ENCODE measurements around the gene NUDT14. TPM values are rescaled to one million over a fixed set of nuclear protein-coding genes. Genes with fewer than 3 reads are reported as not detected.

The NUDT14 gene
- total RNA-seq, 1 experiment from 2014 or later: 75.3 TPM

DNA sequence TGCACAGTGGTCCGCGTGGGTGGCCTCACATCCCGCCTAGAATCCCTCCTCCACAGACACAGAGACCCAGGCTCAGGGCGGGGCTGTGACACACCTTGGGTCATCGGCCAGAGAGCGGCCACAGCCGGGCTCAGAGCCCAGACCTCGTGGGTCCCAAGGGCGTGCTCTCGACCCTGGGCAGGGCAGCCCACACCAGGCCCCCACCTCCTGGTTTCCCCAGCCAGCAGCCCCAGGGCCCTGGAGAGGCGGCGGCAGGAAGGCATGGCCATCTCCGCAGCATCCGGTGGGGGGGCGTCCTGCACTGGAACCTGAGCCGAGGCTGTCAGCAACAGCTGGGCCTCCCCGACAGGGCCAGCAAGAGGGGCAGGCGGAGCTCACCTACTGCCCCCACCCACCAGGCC, 27.8 kb downstream of the NUDT14 start:
- Histone ChIP-seq H3K4me1 (ENCODE audit: control insufficient read depth, insufficient read depth, low read length) (no peaks in the 10 kb centered on the region), H3K9me3 (ENCODE audit: control insufficient read depth, insufficient read depth, low read depth, low read length) (no peaks in the 10 kb centered on the region), H3K4me3 (ENCODE audit: low read depth in 2 of 2, low read length in 2 of 2) (no peak overlapping the region), H3K36me3 (ENCODE audit: control insufficient read depth, insufficient read depth, low read length) (no peaks in the 10 kb centered on the region), H3K27ac (ENCODE audit: low read length) (no peak overlapping the region), H3K27me3 (ENCODE audit: control insufficient read depth, insufficient read depth, low read length) (no peaks in the 10 kb centered on the region)
- ChIA-PET CTCF (no interaction called here), POLR2A (no interaction called here)
- intact Hi-C loops (cut with micrococcal nuclease; ENCODE audit: unreplicated experiment): no loop called here
- no peak for DNase-seq (ENCODE audit: low read depth, low spot score)
- no TSS peak for BruUV-seq (replicated peaks)
- no peak for ATAC-seq
- TF ChIP-seq, protein P1, sequence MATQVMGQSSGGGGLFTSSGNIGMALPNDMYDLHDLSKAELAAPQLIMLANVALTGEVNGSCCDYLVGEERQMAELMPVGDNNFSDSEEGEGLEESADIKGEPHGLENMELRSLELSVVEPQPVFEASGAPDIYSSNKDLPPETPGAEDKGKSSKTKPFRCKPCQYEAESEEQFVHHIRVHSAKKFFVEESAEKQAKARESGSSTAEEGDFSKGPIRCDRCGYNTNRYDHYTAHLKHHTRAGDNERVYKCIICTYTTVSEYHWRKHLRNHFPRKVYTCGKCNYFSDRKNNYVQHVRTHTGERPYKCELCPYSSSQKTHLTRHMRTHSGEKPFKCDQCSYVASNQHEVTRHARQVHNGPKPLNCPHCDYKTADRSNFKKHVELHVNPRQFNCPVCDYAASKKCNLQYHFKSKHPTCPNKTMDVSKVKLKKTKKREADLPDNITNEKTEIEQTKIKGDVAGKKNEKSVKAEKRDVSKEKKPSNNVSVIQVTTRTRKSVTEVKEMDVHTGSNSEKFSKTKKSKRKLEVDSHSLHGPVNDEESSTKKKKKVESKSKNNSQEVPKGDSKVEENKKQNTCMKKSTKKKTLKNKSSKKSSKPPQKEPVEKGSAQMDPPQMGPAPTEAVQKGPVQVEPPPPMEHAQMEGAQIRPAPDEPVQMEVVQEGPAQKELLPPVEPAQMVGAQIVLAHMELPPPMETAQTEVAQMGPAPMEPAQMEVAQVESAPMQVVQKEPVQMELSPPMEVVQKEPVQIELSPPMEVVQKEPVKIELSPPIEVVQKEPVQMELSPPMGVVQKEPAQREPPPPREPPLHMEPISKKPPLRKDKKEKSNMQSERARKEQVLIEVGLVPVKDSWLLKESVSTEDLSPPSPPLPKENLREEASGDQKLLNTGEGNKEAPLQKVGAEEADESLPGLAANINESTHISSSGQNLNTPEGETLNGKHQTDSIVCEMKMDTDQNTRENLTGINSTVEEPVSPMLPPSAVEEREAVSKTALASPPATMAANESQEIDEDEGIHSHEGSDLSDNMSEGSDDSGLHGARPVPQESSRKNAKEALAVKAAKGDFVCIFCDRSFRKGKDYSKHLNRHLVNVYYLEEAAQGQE (IDR thresholded peaks at IDR 0.05; ENCODE audit: insufficient read depth in 1 of 2, low read depth in 2 of 2, low read length in 1 of 2): no peak
- TF ChIP-seq TCF7L2 (IDR thresholded peaks at IDR 0.05; ENCODE audit: low read depth, low read length) (no peak), SIN3A (IDR thresholded peaks at IDR 0.05; ENCODE audit: borderline replicate concordance, insufficient read depth, low read depth, low read length) (no peak), POLR2AphosphoS5 (IDR thresholded peaks at IDR 0.05; ENCODE audit: low read depth, low read length) (no peak)
- TF ChIP-seq, protein P2, sequence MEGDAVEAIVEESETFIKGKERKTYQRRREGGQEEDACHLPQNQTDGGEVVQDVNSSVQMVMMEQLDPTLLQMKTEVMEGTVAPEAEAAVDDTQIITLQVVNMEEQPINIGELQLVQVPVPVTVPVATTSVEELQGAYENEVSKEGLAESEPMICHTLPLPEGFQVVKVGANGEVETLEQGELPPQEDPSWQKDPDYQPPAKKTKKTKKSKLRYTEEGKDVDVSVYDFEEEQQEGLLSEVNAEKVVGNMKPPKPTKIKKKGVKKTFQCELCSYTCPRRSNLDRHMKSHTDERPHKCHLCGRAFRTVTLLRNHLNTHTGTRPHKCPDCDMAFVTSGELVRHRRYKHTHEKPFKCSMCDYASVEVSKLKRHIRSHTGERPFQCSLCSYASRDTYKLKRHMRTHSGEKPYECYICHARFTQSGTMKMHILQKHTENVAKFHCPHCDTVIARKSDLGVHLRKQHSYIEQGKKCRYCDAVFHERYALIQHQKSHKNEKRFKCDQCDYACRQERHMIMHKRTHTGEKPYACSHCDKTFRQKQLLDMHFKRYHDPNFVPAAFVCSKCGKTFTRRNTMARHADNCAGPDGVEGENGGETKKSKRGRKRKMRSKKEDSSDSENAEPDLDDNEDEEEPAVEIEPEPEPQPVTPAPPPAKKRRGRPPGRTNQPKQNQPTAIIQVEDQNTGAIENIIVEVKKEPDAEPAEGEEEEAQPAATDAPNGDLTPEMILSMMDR (IDR thresholded peaks at IDR 0.05): no peak
- in situ Hi-C loops (cut with HindIII; ENCODE audit: low pct_unique_long_range_greater_than_20kb, low sequenced_read_pairs): no loop called here

DNA sequence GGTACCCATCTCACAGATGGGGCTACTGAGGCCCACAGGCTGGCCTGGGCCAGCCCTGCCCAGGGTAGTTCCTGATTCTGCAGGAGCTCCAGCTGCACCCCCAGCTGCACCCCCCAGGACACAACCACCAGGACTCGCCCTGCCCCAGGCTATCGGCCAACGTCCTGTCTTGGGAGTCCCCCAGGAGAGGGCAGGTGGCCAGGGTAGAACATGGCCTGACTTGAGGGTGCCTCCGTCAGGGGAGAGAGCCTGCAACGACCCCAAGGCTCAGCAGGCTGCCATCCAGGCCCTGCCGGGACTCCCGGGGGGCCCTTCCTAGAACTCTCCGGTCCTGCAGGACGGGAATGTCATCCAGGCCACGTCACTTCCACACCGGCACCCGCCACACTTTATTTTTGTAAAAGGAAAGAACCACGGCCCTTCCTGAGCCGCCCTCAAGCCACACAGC, 28.3 kb downstream of the NUDT14 start:
- no peaks in the 10 kb centered on the region for H3K36me3 ChIP-seq (ENCODE audit: control insufficient read depth, insufficient read depth, low read length)
- DNase-seq (ENCODE audit: low read depth, low spot score) (no peak), ATAC-seq (no peak)
- H3K27me3 ChIP-seq (ENCODE audit: control insufficient read depth, insufficient read depth, low read length): no peaks in the 10 kb centered on the region
- ChIA-PET POLR2A (no interaction called here), CTCF (no interaction called here)
- in situ Hi-C loops (cut with HindIII; ENCODE audit: low pct_unique_long_range_greater_than_20kb, low sequenced_read_pairs) (no loop called here), intact Hi-C loops (cut with micrococcal nuclease; ENCODE audit: unreplicated experiment) (no loop called here)
- no peaks in the 10 kb centered on the region for H3K9me3 ChIP-seq (ENCODE audit: control insufficient read depth, insufficient read depth, low read depth, low read length)
- no peaks in the 10 kb centered on the region for H3K4me1 ChIP-seq (ENCODE audit: control insufficient read depth, insufficient read depth, low read length)
- no TSS peak for BruUV-seq (replicated peaks)
- no peak overlapping the region for H3K4me3 ChIP-seq (ENCODE audit: low read depth in 2 of 2, low read length in 2 of 2)
- TF ChIP-seq SIN3A (IDR thresholded peaks at IDR 0.05; ENCODE audit: borderline replicate concordance, insufficient read depth, low read depth, low read length) (no peak), POLR2AphosphoS5 (IDR thresholded peaks at IDR 0.05; ENCODE audit: low read depth, low read length) (no peak), TCF7L2 (IDR thresholded peaks at IDR 0.05; ENCODE audit: low read depth, low read length) (no peak)
- TF ChIP-seq, protein P2 (IDR thresholded peaks at IDR 0.05): no peak
- TF ChIP-seq, protein P1 (IDR thresholded peaks at IDR 0.05; ENCODE audit: insufficient read depth in 1 of 2, low read depth in 2 of 2, low read length in 1 of 2): no peak
- no peak overlapping the region for H3K27ac ChIP-seq (ENCODE audit: low read length)
